Measurements from ENCODE around the gene DMD.

The DMD gene

DNA sequence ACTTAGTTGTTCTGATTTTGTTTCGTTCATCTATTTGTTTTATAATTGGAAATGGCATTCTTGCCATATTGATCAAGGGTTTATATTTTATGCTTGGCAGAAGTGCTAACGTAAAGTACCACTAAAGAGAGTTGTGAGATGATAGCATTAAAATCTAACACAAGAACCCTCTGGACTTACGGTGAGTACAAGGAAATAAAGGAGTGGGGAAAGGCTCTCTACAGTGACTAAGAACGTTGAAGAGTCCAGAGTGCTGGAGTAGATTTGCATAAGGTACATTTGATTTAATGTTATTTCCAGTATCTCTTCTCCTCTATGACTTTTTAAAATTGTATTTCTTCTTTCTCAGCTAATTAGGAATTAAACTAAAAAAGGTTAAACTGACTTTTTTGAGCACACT, 612.6 kb downstream of the DMD start:
- H3K36me3 ChIP-seq (replicated peaks) = no peaks in the 10 kb centered on the region
- TF ChIP-seq, protein P1, sequence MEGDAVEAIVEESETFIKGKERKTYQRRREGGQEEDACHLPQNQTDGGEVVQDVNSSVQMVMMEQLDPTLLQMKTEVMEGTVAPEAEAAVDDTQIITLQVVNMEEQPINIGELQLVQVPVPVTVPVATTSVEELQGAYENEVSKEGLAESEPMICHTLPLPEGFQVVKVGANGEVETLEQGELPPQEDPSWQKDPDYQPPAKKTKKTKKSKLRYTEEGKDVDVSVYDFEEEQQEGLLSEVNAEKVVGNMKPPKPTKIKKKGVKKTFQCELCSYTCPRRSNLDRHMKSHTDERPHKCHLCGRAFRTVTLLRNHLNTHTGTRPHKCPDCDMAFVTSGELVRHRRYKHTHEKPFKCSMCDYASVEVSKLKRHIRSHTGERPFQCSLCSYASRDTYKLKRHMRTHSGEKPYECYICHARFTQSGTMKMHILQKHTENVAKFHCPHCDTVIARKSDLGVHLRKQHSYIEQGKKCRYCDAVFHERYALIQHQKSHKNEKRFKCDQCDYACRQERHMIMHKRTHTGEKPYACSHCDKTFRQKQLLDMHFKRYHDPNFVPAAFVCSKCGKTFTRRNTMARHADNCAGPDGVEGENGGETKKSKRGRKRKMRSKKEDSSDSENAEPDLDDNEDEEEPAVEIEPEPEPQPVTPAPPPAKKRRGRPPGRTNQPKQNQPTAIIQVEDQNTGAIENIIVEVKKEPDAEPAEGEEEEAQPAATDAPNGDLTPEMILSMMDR (IDR thresholded peaks at IDR 0.05; ENCODE audit: low read depth, low read length, missing control alignments) = no peak
- no peak overlapping the region for H3K27ac ChIP-seq
- no peak overlapping the region for H3K4me3 ChIP-seq (ENCODE audit: low read depth, low read length)
- no peaks in the 10 kb centered on the region for H3K27me3 ChIP-seq (replicated peaks)
- in situ Hi-C loops (cut with HindIII; ENCODE audit: low pct_ligation_motif_present, low sequenced_read_pairs) = no loop called here
- no peak for DNase-seq

DNA sequence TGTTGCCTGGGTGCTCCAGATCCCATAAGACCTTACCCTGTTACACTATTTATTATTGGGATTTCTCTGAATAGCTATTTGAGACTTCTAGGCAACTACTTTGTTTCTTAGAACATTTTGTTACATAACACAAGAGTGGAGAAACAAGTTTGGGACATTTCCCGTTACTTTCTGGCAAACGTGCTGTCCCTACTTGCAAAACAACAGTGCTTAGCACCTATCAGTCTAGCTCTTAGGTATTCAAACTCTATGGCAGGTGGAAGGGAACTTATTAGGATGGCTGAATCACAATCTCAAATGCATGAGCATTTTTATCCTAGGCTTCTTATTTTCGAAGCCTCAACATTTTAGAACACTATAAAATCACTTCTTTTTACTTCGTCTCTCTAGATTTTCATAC, 613.6 kb downstream of the DMD start:
- TF ChIP-seq, protein P1 (IDR thresholded peaks at IDR 0.05; ENCODE audit: low read depth, low read length, missing control alignments) = no peak
- Histone ChIP-seq H3K4me3 (ENCODE audit: low read depth, low read length) (no peak overlapping the region), H3K27ac (no peak overlapping the region), H3K36me3 (replicated peaks) (no peaks in the 10 kb centered on the region), H3K27me3 (replicated peaks) (no peaks in the 10 kb centered on the region)
- no peak for DNase-seq
- in situ Hi-C loops (cut with HindIII; ENCODE audit: low pct_ligation_motif_present, low sequenced_read_pairs) = no loop called here

DNA sequence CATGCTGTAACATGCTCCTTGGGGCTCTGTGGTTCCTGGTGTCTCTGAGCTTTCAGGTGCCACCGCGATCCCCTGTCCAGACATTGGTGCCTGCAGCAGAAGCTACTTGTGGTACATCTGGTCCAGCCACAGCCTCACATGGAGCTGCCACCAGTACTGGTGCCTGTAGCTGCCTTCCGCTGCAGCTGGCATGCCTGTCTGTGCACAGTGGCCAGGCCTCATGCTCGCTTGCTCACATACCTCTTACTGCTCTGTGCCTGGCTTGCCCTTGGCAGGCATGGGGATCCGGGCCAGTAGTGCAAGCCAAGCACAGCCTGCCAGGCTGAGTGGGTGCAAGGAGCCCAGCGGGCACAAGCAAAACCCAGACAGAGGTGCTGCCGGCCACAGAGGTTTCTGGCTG, 618.6 kb downstream of the DMD start:
- DNase-seq = no peak
- Histone ChIP-seq H3K4me3 (ENCODE audit: low read depth, low read length) (no peak overlapping the region), H3K36me3 (replicated peaks) (no peaks in the 10 kb centered on the region), H3K27me3 (replicated peaks) (no peaks in the 10 kb centered on the region), H3K27ac (no peak overlapping the region)
- TF ChIP-seq, protein P1 (IDR thresholded peaks at IDR 0.05; ENCODE audit: low read depth, low read length, missing control alignments) = no peak
- in situ Hi-C loops (cut with HindIII; ENCODE audit: low pct_ligation_motif_present, low sequenced_read_pairs) = no loop called here

DNA sequence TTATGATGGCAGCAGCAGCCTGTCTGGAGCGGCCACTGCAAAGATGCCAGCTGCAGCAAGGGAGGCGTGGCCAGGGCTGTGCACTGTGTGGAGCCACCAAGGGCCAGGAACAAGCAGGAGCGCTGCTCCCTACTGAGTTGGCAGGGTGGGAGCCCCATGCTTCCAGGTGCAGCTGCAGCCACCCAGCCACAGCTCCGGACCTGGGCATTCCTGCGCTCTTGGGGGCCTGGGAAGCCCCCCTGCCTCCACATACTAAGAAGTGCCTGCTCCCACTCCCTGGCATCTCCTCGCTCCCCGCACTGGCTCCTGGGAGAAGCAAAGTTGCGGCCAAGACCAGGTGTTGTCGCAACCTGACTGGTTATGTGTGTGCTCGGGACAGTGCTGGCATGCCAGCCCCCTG, 619.8 kb downstream of the DMD start:
- Histone ChIP-seq H3K4me3 (ENCODE audit: low read depth, low read length) (no peak overlapping the region), H3K36me3 (replicated peaks) (no peaks in the 10 kb centered on the region), H3K27ac (no peak overlapping the region), H3K27me3 (replicated peaks) (no peaks in the 10 kb centered on the region)
- in situ Hi-C loops (cut with HindIII; ENCODE audit: low pct_ligation_motif_present, low sequenced_read_pairs) = no loop called here
- TF ChIP-seq, protein P1 (IDR thresholded peaks at IDR 0.05; ENCODE audit: low read depth, low read length, missing control alignments) = no peak
- no peak for DNase-seq

DNA sequence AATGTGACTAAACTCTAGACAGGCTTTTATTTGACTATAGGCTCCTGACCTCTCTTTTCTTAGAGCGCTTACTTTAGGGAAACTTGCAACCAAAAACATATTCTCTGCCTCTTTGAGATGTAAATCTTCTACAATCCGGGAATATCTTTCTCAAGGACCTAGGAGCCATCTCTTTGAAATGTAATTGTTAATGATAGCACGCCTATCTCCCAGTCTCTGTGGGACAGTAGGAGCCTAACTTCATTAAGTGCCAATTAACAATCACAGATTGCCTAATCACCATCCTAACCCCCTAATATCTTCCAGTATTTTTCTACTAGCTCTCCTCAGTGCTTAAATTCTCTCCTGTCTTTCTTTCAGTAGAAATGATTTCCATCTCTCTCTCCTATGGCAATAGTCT, 628.6 kb downstream of the DMD start:
- Histone ChIP-seq H3K27ac (no peak overlapping the region), H3K27me3 (replicated peaks) (no peaks in the 10 kb centered on the region), H3K36me3 (replicated peaks) (no peaks in the 10 kb centered on the region), H3K4me3 (ENCODE audit: low read depth, low read length) (no peak overlapping the region)
- TF ChIP-seq, protein P1 (IDR thresholded peaks at IDR 0.05; ENCODE audit: low read depth, low read length, missing control alignments) = no peak
- no peak for DNase-seq
- in situ Hi-C loops (cut with HindIII; ENCODE audit: low pct_ligation_motif_present, low sequenced_read_pairs) = no loop called here

DNA sequence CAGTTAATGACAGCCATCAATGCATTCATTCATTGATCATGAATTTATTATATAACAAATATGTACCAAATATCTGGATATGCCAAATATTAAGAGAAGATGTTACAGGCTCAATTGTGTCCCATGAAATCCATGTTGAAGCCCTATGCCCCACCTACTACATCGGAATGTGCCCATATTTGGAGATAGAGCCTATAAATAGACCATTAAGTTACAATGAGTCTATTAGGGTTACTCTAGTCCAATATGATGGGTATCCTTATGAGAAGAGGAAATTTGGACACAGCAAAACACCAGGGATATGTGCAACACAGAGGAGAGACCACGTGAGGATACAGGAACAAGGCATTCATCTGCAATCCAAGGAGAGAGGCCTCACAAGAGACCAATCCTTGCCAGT, 634.5 kb downstream of the DMD start:
- Histone ChIP-seq H3K27me3 (replicated peaks) (no peaks in the 10 kb centered on the region), H3K36me3 (replicated peaks) (no peaks in the 10 kb centered on the region), H3K4me3 (ENCODE audit: low read depth, low read length) (no peak overlapping the region), H3K27ac (no peak overlapping the region)
- DNase-seq = no peak
- TF ChIP-seq, protein P1 (IDR thresholded peaks at IDR 0.05; ENCODE audit: low read depth, low read length, missing control alignments) = no peak
- in situ Hi-C loops (cut with HindIII; ENCODE audit: low pct_ligation_motif_present, low sequenced_read_pairs) = no loop called here

Data from brain microvascular endothelial cell (primary cell).